ENCODE measurements around the gene ZBTB43.
"Not testable (repeated sequence)": the region's sequence is repeated elsewhere in the genome, so short reads cannot be mapped to it uniquely, and the experiment has no call there.

The ZBTB43 gene

DNA sequence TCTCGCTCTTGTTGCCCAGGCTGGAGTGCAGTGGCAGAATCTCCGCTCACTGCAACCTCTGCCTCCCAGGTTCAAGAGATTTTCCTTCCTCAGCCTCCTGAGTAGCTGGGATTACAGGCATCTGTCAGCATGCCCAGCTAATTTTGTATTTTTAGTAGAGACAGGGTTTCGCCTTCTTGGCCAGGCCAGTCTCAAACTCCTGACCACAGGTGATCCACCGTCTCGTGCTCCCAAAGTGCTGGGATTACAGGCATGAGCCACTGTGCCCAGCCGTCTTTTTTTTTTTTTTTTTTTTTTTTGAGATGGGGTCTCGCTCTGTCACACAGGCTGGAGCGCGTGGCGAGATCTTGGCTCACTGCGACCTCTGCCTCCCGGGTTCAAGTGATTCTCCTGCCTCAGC lies 5.4 kb downstream of the ZBTB43 start:
- H3K36me3 ChIP-seq (replicated peaks in 1 of 2; ENCODE audit: control insufficient read depth in 2 of 2, insufficient read depth in 2 of 2, low read length in 2 of 2) = peaks cover 8 to 64% of the 10 kb centered on the region in 2 donors
- not testable (repeated sequence) for H4K91ac ChIP-seq (ENCODE audit: low read depth, low read length, poor library complexity); H2AK5ac ChIP-seq (ENCODE audit: low read depth, low read length); H3K9me3 ChIP-seq (replicated peaks in 1 of 2; ENCODE audit: control insufficient read depth in 2 of 2, insufficient read depth in 1 of 2, low read depth in 1 of 2, low read length in 2 of 2); H3K9ac ChIP-seq (ENCODE audit: low read depth, low read length, poor library complexity); H3K79me1 ChIP-seq (ENCODE audit: low read depth, low read length); DNase-seq (ENCODE audit: low spot score); H2BK15ac ChIP-seq (ENCODE audit: low read length); H3K18ac ChIP-seq (ENCODE audit: low read length); H3K4ac ChIP-seq (ENCODE audit: low read length); H3K27ac ChIP-seq (replicated peaks; ENCODE audit: low read length); H2BK5ac ChIP-seq (ENCODE audit: low read length); H3K4me2 ChIP-seq (ENCODE audit: insufficient read depth, low read length, poor library complexity, severe bottlenecking); H3K14ac ChIP-seq (ENCODE audit: low read length); H2BK120ac ChIP-seq (ENCODE audit: low read depth, low read length); H4K8ac ChIP-seq (ENCODE audit: low read depth, low read length); H3K23ac ChIP-seq (ENCODE audit: low read depth, low read length, poor library complexity); H2AFZ ChIP-seq (ENCODE audit: low read length); H3K4me3 ChIP-seq (ENCODE audit: low read length in 2 of 2); H2BK12ac ChIP-seq (ENCODE audit: low read length); H3K27me3 ChIP-seq (ENCODE audit: control insufficient read depth in 3 of 3, insufficient read depth in 3 of 3, low read depth in 1 of 3, low read length in 3 of 3)
- no CpG with 5 or more reads among the region's 12 CpGs for WGBS, 2 donors (ENCODE audit: extremely low coverage in 2 of 2, insufficient read length in 2 of 2, insufficient replicate concordance in 1 of 2)
- peaks cover 6 to 13% of the 10 kb centered on the region in 2 donors for H3K4me1 ChIP-seq (ENCODE audit: control insufficient read depth in 2 of 2, insufficient read depth in 1 of 2, low read depth in 1 of 2, low read length in 2 of 2)

- Histone ChIP-seq H3K4me3 (ENCODE audit: low read length in 2 of 2) (no peak overlapping the region), H3K9me3 (replicated peaks in 1 of 2; ENCODE audit: control insufficient read depth in 2 of 2, insufficient read depth in 1 of 2, low read depth in 1 of 2, low read length in 2 of 2) (peaks cover 0 to 28% of the 10 kb centered on the region in 2 donors), H4K8ac (ENCODE audit: low read depth, low read length) (no peak overlapping the region), H3K23ac (ENCODE audit: low read depth, low read length, poor library complexity) (no peak overlapping the region), H3K14ac (ENCODE audit: low read length) (no peak overlapping the region), H3K4me2 (ENCODE audit: insufficient read depth, low read length, poor library complexity, severe bottlenecking) (no peak overlapping the region), H2BK120ac (ENCODE audit: low read depth, low read length) (no peak overlapping the region), H3K4ac (ENCODE audit: low read length) (no peak overlapping the region), H2BK5ac (ENCODE audit: low read length) (no peak overlapping the region), H3K27me3 (ENCODE audit: control insufficient read depth in 3 of 3, insufficient read depth in 3 of 3, low read depth in 1 of 3, low read length in 3 of 3) (no peaks in the 10 kb centered on the region), H3K36me3 (replicated peaks in 1 of 2; ENCODE audit: control insufficient read depth in 2 of 2, insufficient read depth in 2 of 2, low read length in 2 of 2) (peaks cover 8 to 74% of the 10 kb centered on the region in 2 donors), H2BK15ac (ENCODE audit: low read length) (no peak overlapping the region), H2BK12ac (ENCODE audit: low read length) (no peak overlapping the region), H3K9ac (ENCODE audit: low read depth, low read length, poor library complexity) (no peak overlapping the region), H3K79me1 (ENCODE audit: low read depth, low read length) (no peaks in the 10 kb centered on the region), H2AFZ (ENCODE audit: low read length) (no peak overlapping the region), H4K91ac (ENCODE audit: low read depth, low read length, poor library complexity) (no peak overlapping the region), H3K27ac (replicated peaks; ENCODE audit: low read length) (no peak overlapping the region), H3K4me1 (ENCODE audit: control insufficient read depth in 2 of 2, insufficient read depth in 1 of 2, low read depth in 1 of 2, low read length in 2 of 2) (no peaks in the 10 kb centered on the region), H2AK5ac (ENCODE audit: low read depth, low read length) (no peak overlapping the region), H3K18ac (ENCODE audit: low read length) (no peak overlapping the region)
- DNase-seq (ENCODE audit: low spot score) = no peak
- no CpG with 5 or more reads among the region's 11 CpGs for WGBS, 2 donors (ENCODE audit: extremely low coverage in 2 of 2, insufficient read length in 2 of 2, insufficient replicate concordance in 1 of 2)
These were observed 8.2 kb downstream of the ZBTB43 start for GRCh38 chr9:126813072-126813471.

DNA sequence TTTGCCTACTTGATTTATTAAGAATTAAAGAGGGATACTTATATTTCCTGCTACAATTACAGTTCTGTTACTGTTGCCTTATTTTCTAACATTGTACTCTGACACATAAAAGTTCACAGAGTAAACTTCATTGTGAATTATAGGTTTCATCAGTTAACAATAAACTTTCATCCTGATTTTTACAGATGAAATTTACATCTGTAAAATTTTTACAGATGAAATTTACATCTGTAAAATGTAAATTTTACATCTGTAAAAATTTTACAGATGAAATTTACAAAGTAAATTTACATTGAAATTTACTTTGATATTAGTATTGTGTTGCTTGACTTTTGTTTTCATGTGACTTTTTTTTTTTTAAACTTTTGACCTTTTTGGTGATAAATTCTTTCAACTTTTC lies 9.3 kb downstream of the ZBTB43 start:
- no peak overlapping the region for H4K8ac ChIP-seq (ENCODE audit: low read depth, low read length)
- no peak overlapping the region for H2BK120ac ChIP-seq (ENCODE audit: low read depth, low read length)
- H3K27ac ChIP-seq (replicated peaks; ENCODE audit: low read length) = no peak overlapping the region
- H3K4me1 ChIP-seq (ENCODE audit: control insufficient read depth in 2 of 2, insufficient read depth in 1 of 2, low read depth in 1 of 2, low read length in 2 of 2) = no peaks in the 10 kb centered on the region
- H2AFZ ChIP-seq (ENCODE audit: low read length) = no peak overlapping the region
- no peak overlapping the region for H3K4ac ChIP-seq (ENCODE audit: low read length)
- no peak for DNase-seq (ENCODE audit: low spot score)
- peaks cover 6 to 37% of the 10 kb centered on the region in 2 donors for H3K9me3 ChIP-seq (replicated peaks in 1 of 2; ENCODE audit: control insufficient read depth in 2 of 2, insufficient read depth in 1 of 2, low read depth in 1 of 2, low read length in 2 of 2)
- H2BK5ac ChIP-seq (ENCODE audit: low read length) = no peak overlapping the region
- H3K4me3 ChIP-seq (ENCODE audit: low read length in 2 of 2) = no peak overlapping the region
- H3K79me1 ChIP-seq (ENCODE audit: low read depth, low read length) = no peaks in the 10 kb centered on the region
- no peak overlapping the region for H3K18ac ChIP-seq (ENCODE audit: low read length)
- no peak overlapping the region for H3K14ac ChIP-seq (ENCODE audit: low read length)
- no peak overlapping the region for H2BK12ac ChIP-seq (ENCODE audit: low read length)
- H3K9ac ChIP-seq (ENCODE audit: low read depth, low read length, poor library complexity) = no peak overlapping the region
- no peak overlapping the region for H3K23ac ChIP-seq (ENCODE audit: low read depth, low read length, poor library complexity)
- no peak overlapping the region for H3K4me2 ChIP-seq (ENCODE audit: insufficient read depth, low read length, poor library complexity, severe bottlenecking)
- no peak overlapping the region for H4K91ac ChIP-seq (ENCODE audit: low read depth, low read length, poor library complexity)
- peaks cover 8 to 76% of the 10 kb centered on the region in 2 donors for H3K36me3 ChIP-seq (replicated peaks in 1 of 2; ENCODE audit: control insufficient read depth in 2 of 2, insufficient read depth in 2 of 2, low read length in 2 of 2)
- no peak overlapping the region for H2AK5ac ChIP-seq (ENCODE audit: low read depth, low read length)
- no peak overlapping the region for H2BK15ac ChIP-seq (ENCODE audit: low read length)
- H3K27me3 ChIP-seq (ENCODE audit: control insufficient read depth in 3 of 3, insufficient read depth in 3 of 3, low read depth in 1 of 3, low read length in 3 of 3) = no peaks in the 10 kb centered on the region

- H3K4me3 ChIP-seq (ENCODE audit: low read length in 2 of 2); H2BK120ac ChIP-seq (ENCODE audit: low read depth, low read length); H3K4me1 ChIP-seq (ENCODE audit: control insufficient read depth in 2 of 2, insufficient read depth in 1 of 2, low read depth in 1 of 2, low read length in 2 of 2); H4K91ac ChIP-seq (ENCODE audit: low read depth, low read length, poor library complexity); H2AFZ ChIP-seq (ENCODE audit: low read length); H3K23ac ChIP-seq (ENCODE audit: low read depth, low read length, poor library complexity); H3K79me1 ChIP-seq (ENCODE audit: low read depth, low read length); DNase-seq (ENCODE audit: low spot score); H2AK5ac ChIP-seq (ENCODE audit: low read depth, low read length); H3K27ac ChIP-seq (replicated peaks; ENCODE audit: low read length); H2BK15ac ChIP-seq (ENCODE audit: low read length); H4K8ac ChIP-seq (ENCODE audit: low read depth, low read length); H2BK5ac ChIP-seq (ENCODE audit: low read length); H3K9ac ChIP-seq (ENCODE audit: low read depth, low read length, poor library complexity); H3K4me2 ChIP-seq (ENCODE audit: insufficient read depth, low read length, poor library complexity, severe bottlenecking); H2BK12ac ChIP-seq (ENCODE audit: low read length); H3K18ac ChIP-seq (ENCODE audit: low read length); H3K14ac ChIP-seq (ENCODE audit: low read length); H3K27me3 ChIP-seq (ENCODE audit: control insufficient read depth in 3 of 3, insufficient read depth in 3 of 3, low read depth in 1 of 3, low read length in 3 of 3); H3K4ac ChIP-seq (ENCODE audit: low read length): not testable (repeated sequence)
- H3K36me3 ChIP-seq (replicated peaks in 1 of 2; ENCODE audit: control insufficient read depth in 2 of 2, insufficient read depth in 2 of 2, low read length in 2 of 2) = peaks cover 8 to 69% of the 10 kb centered on the region in 2 donors
- H3K9me3 ChIP-seq (replicated peaks in 1 of 2; ENCODE audit: control insufficient read depth in 2 of 2, insufficient read depth in 1 of 2, low read depth in 1 of 2, low read length in 2 of 2) = peaks cover 11 to 53% of the 10 kb centered on the region in 2 donors
- no CpG with 5 or more reads among the region's 7 CpGs for WGBS, 2 donors (ENCODE audit: extremely low coverage in 2 of 2, insufficient read length in 2 of 2, insufficient replicate concordance in 1 of 2)
These were observed 12.8 kb downstream of the ZBTB43 start for GRCh38 chr9:126817615-126818014.
